ENCODE results near the gene PNPO. TPM values are rescaled to one million over a fixed set of nuclear protein-coding genes. Genes with fewer than 3 reads are reported as not detected.

Gene PNPO
- total RNA-seq, 2 experiments from 2014 or later, result 14.7 to 33.8 TPM

DNA sequence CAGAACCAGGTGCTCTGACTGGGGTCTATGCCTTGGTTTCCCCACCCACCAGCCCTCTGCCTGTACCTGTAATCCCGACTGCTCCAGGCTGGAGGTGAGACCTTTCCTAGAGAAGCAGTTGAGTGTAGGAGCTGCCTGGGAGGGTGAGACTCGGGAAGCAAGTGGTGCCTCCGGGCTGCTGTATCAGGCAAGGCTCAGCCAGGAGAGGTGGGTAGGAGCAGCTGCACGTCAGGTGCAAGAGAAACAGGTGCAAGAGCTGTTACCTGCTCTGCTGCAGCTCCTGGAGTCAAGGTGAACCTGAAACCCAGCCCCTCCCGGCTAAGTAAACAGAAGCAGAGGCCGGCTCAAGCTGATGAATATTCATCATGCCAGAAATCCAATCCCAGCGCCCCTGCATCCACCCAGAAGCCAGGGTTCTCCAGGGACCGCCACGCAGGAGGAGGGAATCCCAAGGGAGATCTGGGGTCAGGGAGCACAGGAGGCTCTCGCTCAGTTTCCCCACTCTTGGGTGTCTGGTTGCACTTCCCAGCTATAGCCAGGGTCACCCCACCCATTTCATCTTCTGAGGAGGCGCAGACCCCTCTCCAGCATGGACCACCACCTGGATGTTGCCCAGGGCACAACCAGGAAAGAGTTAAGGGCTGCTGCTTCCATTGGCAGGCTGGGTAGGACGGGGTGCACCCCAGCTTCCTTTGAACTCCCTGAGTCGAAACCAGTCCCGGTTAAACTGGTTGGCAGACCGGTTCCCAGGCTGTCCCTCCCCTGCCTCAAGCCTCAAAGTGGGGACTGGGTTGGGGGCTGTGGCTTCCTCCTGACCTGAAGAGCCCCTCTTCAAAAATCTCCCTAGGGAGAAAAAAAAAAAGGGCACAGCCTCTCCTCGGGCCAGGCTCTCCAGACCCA, 16.5 kb downstream of the PNPO start, which contains the start of gene PRR15L:
Gene PRR15L, minus strand, starts transcription at position 293 of the 900 bp plus-strand sequence. CDS start 4,649 bp downstream, outside the sequence.
- no peak for TF ChIP-seq EZH2phosphoT487 (IDR thresholded peaks at IDR 0.05; ENCODE audit: borderline replicate concordance, low read depth, low read length)
- TF ChIP-seq, protein P1, sequence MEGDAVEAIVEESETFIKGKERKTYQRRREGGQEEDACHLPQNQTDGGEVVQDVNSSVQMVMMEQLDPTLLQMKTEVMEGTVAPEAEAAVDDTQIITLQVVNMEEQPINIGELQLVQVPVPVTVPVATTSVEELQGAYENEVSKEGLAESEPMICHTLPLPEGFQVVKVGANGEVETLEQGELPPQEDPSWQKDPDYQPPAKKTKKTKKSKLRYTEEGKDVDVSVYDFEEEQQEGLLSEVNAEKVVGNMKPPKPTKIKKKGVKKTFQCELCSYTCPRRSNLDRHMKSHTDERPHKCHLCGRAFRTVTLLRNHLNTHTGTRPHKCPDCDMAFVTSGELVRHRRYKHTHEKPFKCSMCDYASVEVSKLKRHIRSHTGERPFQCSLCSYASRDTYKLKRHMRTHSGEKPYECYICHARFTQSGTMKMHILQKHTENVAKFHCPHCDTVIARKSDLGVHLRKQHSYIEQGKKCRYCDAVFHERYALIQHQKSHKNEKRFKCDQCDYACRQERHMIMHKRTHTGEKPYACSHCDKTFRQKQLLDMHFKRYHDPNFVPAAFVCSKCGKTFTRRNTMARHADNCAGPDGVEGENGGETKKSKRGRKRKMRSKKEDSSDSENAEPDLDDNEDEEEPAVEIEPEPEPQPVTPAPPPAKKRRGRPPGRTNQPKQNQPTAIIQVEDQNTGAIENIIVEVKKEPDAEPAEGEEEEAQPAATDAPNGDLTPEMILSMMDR (conservative IDR thresholded peaks at IDR 0.05; ENCODE audit: low read length), result no peak
- POLR2A ChIA-PET, result interaction anchor here (0.6 to 0.7 kb wide), 2 partner anchors 11 to 19 kb away, joined by 3 to 4 read pairs; no protein-coding TSS in a partner anchor
- H3K9me3 ChIP-seq (ENCODE audit: low read length), result no peaks in the 10 kb centered on the region
- H3K79me2 ChIP-seq (ENCODE audit: insufficient read depth, low read depth, low read length), result no peaks in the 10 kb centered on the region
- DNase-seq (ENCODE audit: low spot score), result no peak
- no peak within 1 kb of the TSS for H2AFZ ChIP-seq (ENCODE audit: low read length)
- CTCF ChIA-PET (ENCODE audit: unreplicated experiment), result interaction anchor here (0.6 kb wide), 1 partner anchor 13 kb away, joined by 6 read pairs; the partner anchor contains the start of gene CDK5RAP3
- BruUV-seq (replicated peaks), result no TSS peak
- H3K27ac ChIP-seq (ENCODE audit: low read depth, low read length, poor library complexity, severe bottlenecking), result no peak within 1 kb of the TSS
- no peak within 1 kb of the TSS for H3K4me2 ChIP-seq (ENCODE audit: low read length)
- H3K9me2 ChIP-seq (ENCODE audit: insufficient read depth, low read length), result no peaks in the 10 kb centered on the region
- H3K4me3 ChIP-seq (ENCODE audit: low read depth, low read length, poor library complexity, severe bottlenecking), result no peak within 1 kb of the TSS
- H4K20me1 ChIP-seq (ENCODE audit: insufficient read depth, low read length), result no peaks in the 10 kb centered on the region
- intact Hi-C loops (cut with micrococcal nuclease; ENCODE audit: unreplicated experiment), result no loop called here
- H3K4me1 ChIP-seq (ENCODE audit: insufficient read depth, low read length, poor library complexity, severe bottlenecking), result no peaks in the 10 kb centered on the region
- no peaks in the 10 kb centered on the region for H3K36me3 ChIP-seq (ENCODE audit: insufficient read depth, low read length)

DNA sequence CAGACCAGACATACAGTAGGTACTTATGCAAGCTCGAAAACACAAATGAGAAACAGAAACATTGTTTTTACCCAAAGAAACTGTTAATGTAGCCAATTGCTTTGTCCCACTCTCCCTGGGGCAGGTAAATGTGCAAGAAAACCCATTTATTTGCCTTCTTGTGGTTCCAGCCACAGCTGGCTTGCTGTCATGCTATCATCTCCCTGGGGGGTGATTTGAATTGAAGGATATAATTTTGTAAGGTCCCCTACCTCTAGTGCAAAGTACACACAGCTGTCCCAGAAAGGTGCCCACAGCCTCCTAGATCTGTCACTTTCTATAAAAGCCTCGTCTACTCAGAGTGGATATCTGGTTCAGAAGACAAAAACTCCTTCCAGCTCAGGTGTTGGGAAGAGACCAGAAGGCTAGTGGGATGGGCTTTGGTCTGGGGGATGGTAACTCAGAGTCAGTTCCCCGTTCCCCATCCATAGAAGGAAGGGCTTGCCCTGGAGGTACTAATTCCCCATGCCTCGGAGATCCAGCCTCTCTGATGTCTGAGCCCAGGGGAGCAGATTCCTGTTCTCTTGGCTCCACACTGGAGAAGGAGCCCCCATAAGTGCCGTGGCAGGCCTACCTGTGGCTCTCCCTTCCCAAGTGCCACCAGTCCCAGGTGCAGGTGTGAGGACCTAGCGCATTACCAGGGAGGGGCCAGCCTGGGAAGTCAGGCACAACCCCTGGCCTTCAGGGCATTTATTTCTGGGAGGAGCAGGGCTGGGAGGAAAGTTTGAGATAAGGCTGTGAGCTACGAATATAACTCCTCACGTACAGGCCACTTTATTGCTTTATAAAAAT, 18.7 kb downstream of the PNPO start:
- TF ChIP-seq, protein P1 (conservative IDR thresholded peaks at IDR 0.05; ENCODE audit: low read length), result no peak
- TF ChIP-seq EZH2phosphoT487 (IDR thresholded peaks at IDR 0.05; ENCODE audit: borderline replicate concordance, low read depth, low read length), result no peak
- no peak overlapping the region for H2AFZ ChIP-seq (ENCODE audit: low read length)
- no peaks in the 10 kb centered on the region for H3K4me1 ChIP-seq (ENCODE audit: insufficient read depth, low read length, poor library complexity, severe bottlenecking)
- intact Hi-C loops (cut with micrococcal nuclease; ENCODE audit: unreplicated experiment), result no loop called here
- DNase-seq (ENCODE audit: low spot score), result no peak
- no peaks in the 10 kb centered on the region for H4K20me1 ChIP-seq (ENCODE audit: insufficient read depth, low read length)
- H3K36me3 ChIP-seq (ENCODE audit: insufficient read depth, low read length), result no peaks in the 10 kb centered on the region
- no peaks in the 10 kb centered on the region for H3K79me2 ChIP-seq (ENCODE audit: insufficient read depth, low read depth, low read length)
- no peak overlapping the region for H3K4me3 ChIP-seq (ENCODE audit: low read depth, low read length, poor library complexity, severe bottlenecking)
- no peak overlapping the region for H3K4me2 ChIP-seq (ENCODE audit: low read length)
- no TSS peak for BruUV-seq (replicated peaks)
- no peaks in the 10 kb centered on the region for H3K9me2 ChIP-seq (ENCODE audit: insufficient read depth, low read length)
- no peak overlapping the region for H3K27ac ChIP-seq (ENCODE audit: low read depth, low read length, poor library complexity, severe bottlenecking)
- ChIA-PET POLR2A (no interaction called here), CTCF (ENCODE audit: unreplicated experiment) (interaction anchor here (0.5 kb wide), 1 partner anchor 280 kb away, joined by 4 read pairs; no protein-coding TSS in a partner anchor)
- no peaks in the 10 kb centered on the region for H3K9me3 ChIP-seq (ENCODE audit: low read length)

All from OCI-LY7 (cell line).